Thymus (tissue), 11 donors: ENCODE measurements around the gene KIF22. TPM values are rescaled to one million over a fixed set of nuclear protein-coding genes. Genes with fewer than 3 reads are reported as not detected.
"Not testable (repeated sequence)": the region's sequence is repeated elsewhere in the genome, so short reads cannot be mapped to it uniquely, and the experiment has no call there.

Experiments
- DNase-seq, 9 donors: peaks; one replicate each; pipeline ENCODE4 v3.0.0-alpha.2; 2013; ENCODE audit warnings: low spot score in 9 of 9, low read depth in 6 of 9, missing footprints in 1 of 9
- H3K27ac ChIP-seq, 2 donors: one replicate each; pipeline ENCODE4 v1.5.1; 2013; ENCODE audit warnings: control low read depth in 1 of 2, low read depth in 1 of 2, low read length in 1 of 2, mild to moderate bottlenecking in 1 of 2, moderate library complexity in 1 of 2
- H3K27me3 ChIP-seq, 2 donors: one replicate each; pipeline ENCODE4 v1.5.1; 2013; ENCODE audit warnings: low read length in 1 of 2; ENCODE audit not compliant: control insufficient read depth in 2 of 2, insufficient read depth in 1 of 2
- H3K36me3 ChIP-seq, 2 donors: one replicate each; pipeline ENCODE4 v1.5.1; 2013; ENCODE audit warnings: low read length in 1 of 2, mild to moderate bottlenecking in 1 of 2, moderate library complexity in 1 of 2; ENCODE audit not compliant: control insufficient read depth in 2 of 2, insufficient read depth in 2 of 2
- H3K4me1 ChIP-seq, 2 donors: one replicate each; pipeline ENCODE4 v1.5.1; 2013; ENCODE audit warnings: low read length in 2 of 2; ENCODE audit not compliant: control insufficient read depth in 2 of 2, insufficient read depth in 2 of 2
- H3K4me3 ChIP-seq, 2 donors: one replicate each; pipeline ENCODE4 v1.5.1; 2013; ENCODE audit warnings: low read length in 2 of 2, control low read depth in 1 of 2, mild to moderate bottlenecking in 1 of 2
- H3K9me3 ChIP-seq, 2 donors: one replicate each; pipeline ENCODE4 v1.5.1; 2013; ENCODE audit warnings: low read length in 1 of 2, mild to moderate bottlenecking in 1 of 2; ENCODE audit not compliant: control insufficient read depth in 2 of 2, insufficient read depth in 1 of 2
- WGBS: extraction: QIAGEN DNeasy Blood & Tissue Kit; methylation state at CpG from one replicate; pipeline ENCODE4 v1.1.7; 2013; 5-methylcytosine and 5-hydroxymethylcytosine counted together
- polyA plus RNA-seq: library from polyadenylated mRNA; stranded (reverse); fragments of 200-250 nt; gene quantifications from one replicate; pipeline ENCODE4 v1.2.3, GENCODE V29; 2013
- total RNA-seq: library from RNA; stranded (reverse); fragments of 120-200 nt; gene quantifications from one replicate; pipeline ENCODE4 v1.2.4, GENCODE V29; 2013
- donor health status: healthy.

KIF22 gene
- total and polyA plus RNA-seq, 2 donors: 82.5 to 105 TPM

- Histone ChIP-seq H3K27ac (peak overlapping the region; percentile 25 to 58), H3K4me3 (no peak overlapping the region), H3K9me3 (no peaks in the 10 kb centered on the region), H3K36me3 (peaks cover 10 to 16% of the 10 kb centered on the region in 2 donors), H3K27me3 (no peaks in the 10 kb centered on the region), H3K4me1 (peaks cover 47 to 80% of the 10 kb centered on the region in 2 donors)
- no peak for DNase-seq
- WGBS: 93% methylated on average over 7 of the region's 7 CpGs
These were observed 34.1 kb downstream of the KIF22 start for GRCh38 chr16:29824589-29825144.

GRCh38 chr16:29825145-29826044 lies 34.8 kb downstream of the KIF22 start:
- peak in 2 of 9 donors; percentile 45 to 79 for DNase-seq
- Histone ChIP-seq H3K4me1 (peaks cover 43 to 73% of the 10 kb centered on the region in 2 donors), H3K27ac (peak overlapping the region; percentile 52 to 58), H3K27me3 (no peaks in the 10 kb centered on the region), H3K36me3 (peaks cover 10 to 15% of the 10 kb centered on the region in 2 donors), H3K9me3 (no peaks in the 10 kb centered on the region), H3K4me3 (no peak overlapping the region)
- WGBS: 68% methylated on average over 10 of the region's 10 CpGs

- no peak for DNase-seq
- 96% methylated on average over 5 of the region's 8 CpGs for WGBS
- H3K27ac ChIP-seq: peak overlapping the region in 1 of 2 donors; percentile 31
These were observed 35.8 kb downstream of the KIF22 start for GRCh38 chr16:29826342-29826695.

GRCh38 chr16:29830774-29831173 lies 40.2 kb downstream of the KIF22 start:
- peaks cover 18 to 32% of the 10 kb centered on the region in 2 donors for H3K36me3 ChIP-seq
- H3K9me3 ChIP-seq: peaks cover 0 to 8% of the 10 kb centered on the region in 2 donors
- H3K27me3 ChIP-seq: no peaks in the 10 kb centered on the region
- H3K27ac ChIP-seq: no peak overlapping the region
- peaks cover 18 to 33% of the 10 kb centered on the region in 2 donors for H3K4me1 ChIP-seq
- DNase-seq: no peak
- 99% methylated on average over 11 of the region's 11 CpGs for WGBS
- no peak overlapping the region for H3K4me3 ChIP-seq

More at GRCh38 chr16:29826342-29826695, 35.8 kb downstream of the KIF22 start:
- Histone ChIP-seq H3K27me3 (no peaks in the 10 kb centered on the region), H3K9me3 (no peaks in the 10 kb centered on the region), H3K36me3 (peaks cover 13 to 16% of the 10 kb centered on the region in 2 donors), H3K4me3 (no peak overlapping the region), H3K4me1 (peaks cover 37 to 64% of the 10 kb centered on the region in 2 donors)

- DNase-seq: no peak
- no peak overlapping the region for H3K27ac ChIP-seq
- 94% methylated on average over 2 of the region's 2 CpGs for WGBS
- peaks cover 11 to 25% of the 10 kb centered on the region in 2 donors for H3K4me1 ChIP-seq
- H3K9me3 ChIP-seq: peaks cover 0 to 8% of the 10 kb centered on the region in 2 donors
- peaks cover 19 to 34% of the 10 kb centered on the region in 2 donors for H3K36me3 ChIP-seq
- no peak overlapping the region for H3K4me3 ChIP-seq
- no peaks in the 10 kb centered on the region for H3K27me3 ChIP-seq
These were observed 40.9 kb downstream of the KIF22 start for GRCh38 chr16:29831490-29831889.

GRCh38 chr16:29833219-29833618 lies 42.7 kb downstream of the KIF22 start:
- DNase-seq, H3K4me1 ChIP-seq, H3K9me3 ChIP-seq, H3K4me3 ChIP-seq, H3K27ac ChIP-seq, H3K27me3 ChIP-seq: not testable (repeated sequence)
- WGBS: 99% methylated on average over 4 of the region's 4 CpGs
- peaks cover 26 to 41% of the 10 kb centered on the region in 2 donors for H3K36me3 ChIP-seq

GRCh38 chr16:29834079-29834478 lies 43.5 kb downstream of the KIF22 start:
- H3K36me3 ChIP-seq: peaks cover 27 to 43% of the 10 kb centered on the region in 2 donors
- 99% methylated on average over 5 of the region's 5 CpGs for WGBS
- no peak overlapping the region for H3K4me3 ChIP-seq
- DNase-seq: no peak
- no peak overlapping the region for H3K27ac ChIP-seq
- no peaks in the 10 kb centered on the region for H3K4me1 ChIP-seq
- H3K9me3 ChIP-seq: peaks cover 0 to 8% of the 10 kb centered on the region in 2 donors
- H3K27me3 ChIP-seq: no peaks in the 10 kb centered on the region

GRCh38 chr16:29835926-29836325 lies 45.4 kb downstream of the KIF22 start:
- WGBS: 99% methylated on average over 7 of the region's 7 CpGs
- H3K27me3 ChIP-seq: no peaks in the 10 kb centered on the region
- DNase-seq: no peak
- peaks cover 28 to 44% of the 10 kb centered on the region in 2 donors for H3K36me3 ChIP-seq
- no peaks in the 10 kb centered on the region for H3K4me1 ChIP-seq
- H3K4me3 ChIP-seq: no peak overlapping the region
- peaks cover 0 to 8% of the 10 kb centered on the region in 2 donors for H3K9me3 ChIP-seq
- no peak overlapping the region for H3K27ac ChIP-seq

- WGBS: 96% methylated on average over 15 of the region's 15 CpGs
- no peak for DNase-seq
- peaks cover 25 to 40% of the 10 kb centered on the region in 2 donors for H3K36me3 ChIP-seq
These were observed 46.1 kb downstream of the KIF22 start for GRCh38 chr16:29836623-29837022.

More at GRCh38 chr16:29836623-29837022, 46.1 kb downstream of the KIF22 start:
- Histone ChIP-seq H3K27me3 (no peaks in the 10 kb centered on the region), H3K4me3 (no peak overlapping the region), H3K9me3 (peaks cover 0 to 8% of the 10 kb centered on the region in 2 donors), H3K4me1 (no peaks in the 10 kb centered on the region), H3K27ac (no peak overlapping the region)
